GM23248 (cell line): ENCODE measurements around the gene TCL1A. TPM values are rescaled to one million over a fixed set of nuclear protein-coding genes. Genes with fewer than 3 reads are reported as not detected.

Source experiments
- DNase-seq: peaks from one replicate; pipeline ENCODE4 v3.0.0-alpha.2; 2015
- H2AFZ ChIP-seq: fragments of 200-600 bp; sonication (generic); 2 replicates; pipeline ENCODE4 v1.6.1; 2016; ENCODE audit warnings: antibody characterized with exemption
- H3F3A ChIP-seq: fragments of 200-600 bp; sonication (generic); 2 replicates; pipeline ENCODE4 v1.6.1; 2016; ENCODE audit warnings: mild to moderate bottlenecking, antibody characterized with exemption, mixed run types; ENCODE audit not compliant: insufficient read depth
- H3K27ac ChIP-seq: fragments of 200-600 bp; sonication (generic); 2 replicates; pipeline ENCODE4 v1.5.1; 2016; ENCODE audit warnings: mild to moderate bottlenecking
- H3K27me3 ChIP-seq: fragments of 200-600 bp; sonication (generic); replicated peaks from 2 replicates; pipeline ENCODE4 v1.6.1; 2016; ENCODE audit warnings: mild to moderate bottlenecking; ENCODE audit not compliant: insufficient read depth
- H3K36me3 ChIP-seq: fragments of 200-600 bp; sonication (generic); 2 replicates; pipeline ENCODE4 v1.6.1; 2016; ENCODE audit warnings: low read depth, mild to moderate bottlenecking
- H3K4me1 ChIP-seq: fragments of 200-600 bp; sonication (generic); 2 replicates; pipeline ENCODE4 v1.6.1; 2016; ENCODE audit warnings: mild to moderate bottlenecking; ENCODE audit not compliant: insufficient read depth
- H3K4me2 ChIP-seq: fragments of 200-600 bp; sonication (generic); one replicate; pipeline ENCODE4 v1.6.1; 2016; ENCODE audit warnings: mild to moderate bottlenecking; ENCODE audit not compliant: unreplicated experiment
- H3K4me3 ChIP-seq: fragments of 200-600 bp; sonication (generic); 2 replicates; pipeline ENCODE4 v1.5.1; 2016; ENCODE audit warnings: mild to moderate bottlenecking
- H3K79me2 ChIP-seq: fragments of 200-600 bp; sonication (generic); 2 replicates; pipeline ENCODE4 v1.6.1; 2016; ENCODE audit warnings: mild to moderate bottlenecking; ENCODE audit not compliant: insufficient read depth
- H3K9ac ChIP-seq: fragments of 200-600 bp; sonication (generic); 2 replicates; pipeline ENCODE4 v1.6.1; 2016; ENCODE audit warnings: mild to moderate bottlenecking
- H3K9me2 ChIP-seq: fragments of 200-600 bp; sonication (generic); 2 replicates; pipeline ENCODE4 v1.6.1; 2016; ENCODE audit warnings: mixed run types, mild to moderate bottlenecking, moderate library complexity; ENCODE audit not compliant: insufficient read depth
- H3K9me3 ChIP-seq: fragments of 200-600 bp; sonication (generic); one replicate; pipeline ENCODE4 v1.6.1; 2017; ENCODE audit warnings: low read depth
- H4K20me1 ChIP-seq: fragments of 200-600 bp; sonication (generic); 2 replicates; pipeline ENCODE4 v1.6.0; 2016; ENCODE audit not compliant: insufficient read depth
- EZH2 ChIP-seq: fragments of 200-600 bp; sonication (generic); IDR thresholded peaks from 2 replicates; pipeline ENCODE4 v1.6.1; 2018; ENCODE audit warnings: antibody characterized with exemption, mild to moderate bottlenecking; ENCODE audit not compliant: insufficient read depth, poor library complexity, severe bottlenecking
- EZH2phosphoT487 ChIP-seq: fragments of 200-600 bp; sonication (generic); IDR thresholded peaks from 2 replicates; pipeline ENCODE4 v1.6.1; 2018; ENCODE audit warnings: antibody characterized with exemption, moderate library complexity, mild to moderate bottlenecking, low read depth; ENCODE audit not compliant: insufficient read depth
- WGBS, 2 experiments: methylation state at CpG; one replicate each; pipeline ENCODE4 v1.1.6; 2015 to 2017; ENCODE audit warnings: low lambda C conversion rate in 2 of 2, low coverage in 1 of 2; ENCODE audit errors: missing lambda C conversion rate in 2 of 2; 5-methylcytosine and 5-hydroxymethylcytosine counted together
- in situ Hi-C: fragments of 300-500 bp; cut with MboI; formaldehyde crosslinking; loops from 2 replicates; pipeline ENCODE4 v1.15.0; 2020
- polyA plus RNA-seq: library from polyadenylated mRNA; unstranded; fragments of >200 nt; fragmentation: Nextera tagmentation; extraction: Ambion mirVana; gene quantifications from 2 replicates; pipeline ENCODE4 v1.2.1, GENCODE V29; 2016
- total RNA-seq: library from RNA; depleted of rRNA; stranded (reverse); fragments of >200 nt; shearing (Covaris generic); gene quantifications from 2 replicates; pipeline ENCODE4 v1.2.3, GENCODE V29; 2014

The TCL1A gene
- total and polyA plus RNA-seq, 2 experiments from 2014 or later: not detected

DNA sequence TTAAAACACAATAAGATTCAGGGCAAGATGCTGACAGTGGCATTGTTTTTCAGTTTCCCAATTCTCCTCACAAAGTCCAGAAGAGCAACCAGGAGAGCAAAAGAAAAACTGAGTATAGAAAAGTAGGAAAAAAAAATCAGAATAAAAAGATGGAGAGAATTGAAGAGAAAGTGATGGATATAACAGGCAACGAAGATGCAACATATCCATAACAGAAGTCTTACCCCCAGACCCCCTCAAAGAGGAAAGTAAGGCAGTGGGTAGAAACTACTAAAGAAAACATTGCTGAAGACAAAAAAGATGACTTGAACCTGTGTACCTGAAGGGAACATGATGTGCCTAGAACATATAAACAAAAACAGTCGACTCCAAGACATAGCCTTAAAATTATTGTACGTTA, 10.6 kb downstream of the TCL1A start:
- 58 to 64% methylated on average over 3 of the region's 3 CpGs for WGBS, 2 experiments
- H3F3A ChIP-seq: no peaks in the 10 kb centered on the region
- H3K9me3 ChIP-seq: no peaks in the 10 kb centered on the region
- H3K79me2 ChIP-seq: no peaks in the 10 kb centered on the region
- DNase-seq: no peak
- H4K20me1 ChIP-seq: no peaks in the 10 kb centered on the region
- TF ChIP-seq EZH2phosphoT487 (no peak), EZH2 (no peak)
- H3K36me3 ChIP-seq: no peaks in the 10 kb centered on the region
- no peaks in the 10 kb centered on the region for H3K4me1 ChIP-seq
- peaks cover 8% of the 10 kb centered on the region; the same call in 1 of the 2 replicates for H3K27me3 ChIP-seq
- H3K4me3 ChIP-seq: no peak overlapping the region
- H3K9me2 ChIP-seq: no peaks in the 10 kb centered on the region
- in situ Hi-C loops: no loop called here
- H3K27ac ChIP-seq: no peak overlapping the region
- H3K4me2 ChIP-seq: no peak overlapping the region
- H2AFZ ChIP-seq: no peak overlapping the region
- H3K9ac ChIP-seq: no peak overlapping the region

DNA sequence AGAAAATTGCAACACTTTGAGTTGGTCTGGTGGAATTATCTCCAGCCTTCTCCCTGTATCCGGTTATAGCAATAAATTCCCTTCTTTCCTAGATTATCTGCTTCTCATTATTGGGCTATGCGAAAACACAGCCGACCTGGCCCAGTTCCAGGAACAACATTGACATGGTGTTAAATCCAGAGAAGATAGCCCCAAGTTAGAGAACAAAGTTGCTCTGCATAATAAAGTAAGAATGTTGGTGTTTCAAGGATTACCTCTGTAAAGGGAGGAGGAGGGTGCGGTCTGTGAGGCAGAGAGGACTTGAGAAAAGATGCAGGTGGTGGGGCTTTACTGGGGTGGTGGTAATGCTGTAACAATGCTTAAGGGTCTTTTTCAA, 12.1 kb downstream of the TCL1A start:
- no peaks in the 10 kb centered on the region for H4K20me1 ChIP-seq
- H3K27me3 ChIP-seq: peaks cover 8% of the 10 kb centered on the region; the same call in 1 of the 2 replicates
- DNase-seq: no peak
- in situ Hi-C loops: no loop called here
- H3K27ac ChIP-seq: no peak overlapping the region
- H3K9me3 ChIP-seq: no peaks in the 10 kb centered on the region
- H3K4me2 ChIP-seq: no peak overlapping the region
- H3F3A ChIP-seq: no peaks in the 10 kb centered on the region
- no peak overlapping the region for H3K4me3 ChIP-seq
- no peaks in the 10 kb centered on the region for H3K9me2 ChIP-seq
- TF ChIP-seq EZH2: no peak
- TF ChIP-seq EZH2phosphoT487: no peak
- H3K36me3 ChIP-seq: no peaks in the 10 kb centered on the region
- no peak overlapping the region for H3K9ac ChIP-seq
- 14 to 16% methylated on average over 4 of the region's 4 CpGs for WGBS, 2 experiments
- H2AFZ ChIP-seq: no peak overlapping the region
- no peaks in the 10 kb centered on the region for H3K4me1 ChIP-seq
- no peaks in the 10 kb centered on the region for H3K79me2 ChIP-seq

DNA sequence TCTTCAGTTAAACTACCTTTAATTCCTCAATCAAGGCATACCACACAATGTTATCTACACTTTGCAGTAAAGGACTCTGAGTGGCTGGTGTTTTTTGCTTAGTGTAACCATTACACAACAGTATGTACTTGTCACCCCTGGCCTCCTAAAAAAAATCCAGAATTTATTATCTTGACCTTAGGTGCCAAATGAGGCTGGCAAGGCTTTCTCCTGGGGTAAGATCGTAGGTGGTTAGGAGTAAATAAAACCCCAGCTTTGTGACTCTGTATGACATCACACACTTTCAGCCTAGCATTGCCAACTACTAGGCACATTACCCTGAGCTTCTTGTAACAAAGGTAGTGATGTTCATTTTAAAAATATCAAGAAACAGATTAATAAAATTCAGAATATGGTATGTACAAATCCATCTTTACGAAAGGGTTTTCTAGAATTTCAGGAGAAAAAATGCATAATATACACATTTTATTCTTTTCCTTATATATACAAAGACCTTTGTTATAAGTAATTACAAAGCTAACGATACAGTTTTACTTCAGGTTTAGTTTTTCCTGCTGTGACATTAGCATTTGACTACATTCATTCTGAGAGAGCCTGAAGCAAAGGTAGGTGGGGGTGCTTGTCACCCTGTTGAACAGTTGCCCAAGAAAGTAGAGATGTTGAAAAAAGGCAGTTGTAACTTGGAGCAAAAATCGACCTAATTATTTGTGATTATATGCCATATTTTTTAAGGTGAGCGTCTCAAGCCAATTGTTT, 13.5 kb downstream of the TCL1A start:
- H3K9ac ChIP-seq: no peak overlapping the region
- no peak overlapping the region for H3K4me3 ChIP-seq
- TF ChIP-seq EZH2phosphoT487: no peak
- no peak for TF ChIP-seq EZH2
- no peak overlapping the region for H2AFZ ChIP-seq
- no peak for DNase-seq
- H3K9me3 ChIP-seq: no peaks in the 10 kb centered on the region
- H3F3A ChIP-seq: no peaks in the 10 kb centered on the region
- H4K20me1 ChIP-seq: no peaks in the 10 kb centered on the region
- no peak overlapping the region for H3K4me2 ChIP-seq
- H3K79me2 ChIP-seq: no peaks in the 10 kb centered on the region
- no peaks in the 10 kb centered on the region for H3K4me1 ChIP-seq
- H3K9me2 ChIP-seq: no peaks in the 10 kb centered on the region
- in situ Hi-C loops: no loop called here
- H3K27ac ChIP-seq: no peak overlapping the region
- H3K36me3 ChIP-seq: no peaks in the 10 kb centered on the region
- H3K27me3 ChIP-seq: peaks cover 8% of the 10 kb centered on the region; the same call in 1 of the 2 replicates
- WGBS, 2 experiments: 42 to 51% methylated on average over 5 of the region's 5 CpGs

DNA sequence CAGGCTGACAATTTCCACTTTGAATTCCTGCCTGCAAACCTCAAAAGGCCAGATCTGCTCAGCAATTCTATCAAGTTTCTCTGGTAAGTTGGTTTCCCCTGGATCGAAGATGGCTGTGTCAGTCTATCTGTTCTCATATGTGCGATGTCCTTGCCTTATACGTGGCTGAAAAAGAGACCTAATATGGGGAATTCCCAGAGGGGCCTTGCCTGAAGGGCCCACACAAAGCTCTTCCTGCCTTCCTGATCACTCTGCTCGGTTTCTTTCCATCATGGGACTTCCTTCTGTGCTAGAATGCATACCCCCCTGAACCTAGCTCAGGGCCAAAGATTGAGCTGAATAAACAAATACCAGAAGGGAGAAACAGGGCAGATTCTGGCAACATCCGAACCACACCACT, 14.5 kb downstream of the TCL1A start:
- Histone ChIP-seq H4K20me1 (no peaks in the 10 kb centered on the region), H3K9ac (no peak overlapping the region), H3K79me2 (no peaks in the 10 kb centered on the region), H3K9me2 (no peaks in the 10 kb centered on the region), H3K4me2 (no peak overlapping the region), H3K27me3 (peaks cover 8% of the 10 kb centered on the region; the same call in 1 of the 2 replicates), H3K9me3 (no peaks in the 10 kb centered on the region), H3K4me1 (no peaks in the 10 kb centered on the region), H3K27ac (no peak overlapping the region), H3F3A (no peaks in the 10 kb centered on the region), H2AFZ (no peak overlapping the region), H3K36me3 (no peaks in the 10 kb centered on the region), H3K4me3 (no peak overlapping the region)
- TF ChIP-seq EZH2: no peak
- in situ Hi-C loops: no loop called here
- WGBS, 2 experiments: 42 to 49% methylated on average over 5 of the region's 5 CpGs
- no peak for DNase-seq

DNA sequence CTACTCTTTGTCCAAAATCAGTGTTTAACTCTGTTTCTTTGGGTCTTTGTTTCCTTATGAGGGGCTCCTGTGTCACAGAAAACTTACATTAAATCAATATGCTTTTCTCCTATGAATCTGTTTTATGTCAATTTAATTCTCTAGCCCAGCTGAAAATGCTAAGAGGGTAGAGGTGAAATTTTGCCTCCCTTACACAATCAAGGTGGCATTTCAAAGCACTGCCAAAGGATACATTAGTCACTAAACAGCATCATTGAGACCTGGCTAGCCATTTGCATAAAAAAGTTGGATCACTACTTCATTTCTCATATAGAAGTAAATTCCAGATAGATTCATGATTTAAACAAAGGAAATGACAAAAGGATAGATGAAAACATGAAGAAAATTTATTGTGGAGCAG, 15.6 kb downstream of the TCL1A start:
- no peak overlapping the region for H2AFZ ChIP-seq
- no peak overlapping the region for H3K9ac ChIP-seq
- H3K4me2 ChIP-seq: no peak overlapping the region
- no peaks in the 10 kb centered on the region for H4K20me1 ChIP-seq
- H3K9me3 ChIP-seq: no peaks in the 10 kb centered on the region
- no peak overlapping the region for H3K4me3 ChIP-seq
- no peaks in the 10 kb centered on the region for H3K36me3 ChIP-seq
- DNase-seq: no peak
- no peak overlapping the region for H3K27ac ChIP-seq
- TF ChIP-seq EZH2 (no peak), EZH2phosphoT487 (no peak)
- no peaks in the 10 kb centered on the region for H3F3A ChIP-seq
- in situ Hi-C loops: no loop called here
- no peaks in the 10 kb centered on the region for H3K4me1 ChIP-seq
- H3K9me2 ChIP-seq: no peaks in the 10 kb centered on the region
- H3K79me2 ChIP-seq: no peaks in the 10 kb centered on the region
- H3K27me3 ChIP-seq: peaks cover 3% of the 10 kb centered on the region; the same call in 1 of the 2 replicates
